Keratinocyte (primary cell): ENCODE measurements around the gene CLEC2D. TPM values are rescaled to one million over a fixed set of nuclear protein-coding genes. Genes with fewer than 3 reads are reported as not detected.
A peak's percentile ranks its signal among the peaks of the same experiment; 100 is the strongest.

Experiments used
- DNase-seq: peaks from one replicate; pipeline ENCODE4 v3.0.0-alpha.2; 2011; ENCODE audit warnings: low read depth, missing footprints, low spot score
- FAIRE-seq: peaks from 2 replicates; lab custom pipeline; 2011; peaks lifted over from hg19 to GRCh38; lab: Jason Lieb, UNC
- H2AFZ ChIP-seq: 2 replicates; pipeline ENCODE4 v1.6.0; 2012; ENCODE audit warnings: low read length, control low read depth, inconsistent platforms; ENCODE audit not compliant: control insufficient read depth
- H3K27ac ChIP-seq: 2 replicates; pipeline ENCODE4 v1.5.1; 2011; ENCODE audit warnings: low read length; ENCODE audit not compliant: control insufficient read depth, insufficient read depth
- H3K27me3 ChIP-seq: 3 replicates; pipeline ENCODE4 v1.6.0; 2011; ENCODE audit warnings: low read length; ENCODE audit not compliant: control insufficient read depth, insufficient read depth; ENCODE audit errors: extremely low read depth
- H3K36me3 ChIP-seq, 2 experiments: 2 replicates in 1 of 2; 3 replicates in 1 of 2; pipeline ENCODE4 v1.5.1; 2011; ENCODE audit warnings: low read length in 2 of 2, mild to moderate bottlenecking in 1 of 2; ENCODE audit not compliant: control insufficient read depth in 2 of 2, insufficient read depth in 2 of 2; ENCODE audit errors: extremely low read depth in 1 of 2
- H3K4me1 ChIP-seq: 3 replicates; pipeline ENCODE4 v1.5.1; 2011; ENCODE audit warnings: low read length; ENCODE audit not compliant: control insufficient read depth, insufficient read depth; ENCODE audit errors: extremely low read depth
- H3K4me2 ChIP-seq: 3 replicates; pipeline ENCODE4 v1.6.0; 2011; ENCODE audit warnings: low read depth, low read length; ENCODE audit not compliant: control insufficient read depth, insufficient read depth; ENCODE audit errors: extremely low read depth
- H3K4me3 ChIP-seq, 3 experiments: fragments of 200-600 bp in 1 of 3; sonication (generic) in 1 of 3; 2 replicates in 2 of 3; 3 replicates in 1 of 3; pipeline ENCODE4 v1.5.1; 2011 to 2016; ENCODE audit warnings: low read length in 3 of 3, mild to moderate bottlenecking in 3 of 3, control low read depth in 2 of 3, inconsistent platforms in 1 of 3, low read depth in 1 of 3, mixed read lengths in 1 of 3, mixed run types in 1 of 3, moderate library complexity in 1 of 3; ENCODE audit not compliant: control insufficient read depth in 2 of 3, insufficient read depth in 2 of 3; ENCODE audit errors: extremely low read depth in 1 of 3
- H3K79me2 ChIP-seq: 2 replicates; pipeline ENCODE4 v1.6.0; 2012; ENCODE audit warnings: low read length; ENCODE audit not compliant: control insufficient read depth, insufficient read depth
- H3K9ac ChIP-seq: 3 replicates; pipeline ENCODE4 v1.6.0; 2011; ENCODE audit warnings: low read length; ENCODE audit not compliant: control insufficient read depth, insufficient read depth; ENCODE audit errors: extremely low read depth
- H3K9me1 ChIP-seq: 3 replicates; pipeline ENCODE4 v1.6.0; 2011; ENCODE audit warnings: low read length; ENCODE audit not compliant: control insufficient read depth, insufficient read depth; ENCODE audit errors: extremely low read depth
- H3K9me3 ChIP-seq: 2 replicates; pipeline ENCODE4 v1.5.1; 2012; ENCODE audit warnings: low read depth, low read length; ENCODE audit not compliant: control insufficient read depth
- H4K20me1 ChIP-seq: 3 replicates; pipeline ENCODE4 v1.6.0; 2011; ENCODE audit warnings: low read length; ENCODE audit not compliant: control insufficient read depth, insufficient read depth; ENCODE audit errors: extremely low read depth
- CTCF ChIP-seq, 3 experiments: IDR thresholded peaks in 1 of 3; conservative IDR thresholded peaks in 1 of 3; optimal IDR thresholded peaks in 1 of 3; 2 replicates in 2 of 3; 3 replicates in 1 of 3; pipeline versions ENCODE3 to v1.5.1; 2011; ENCODE audit warnings: low read length in 3 of 3, mild to moderate bottlenecking in 3 of 3, moderate library complexity in 2 of 3, control low read depth in 1 of 3, inconsistent platforms in 1 of 3; ENCODE audit not compliant: insufficient read depth in 2 of 3; ENCODE audit errors: extremely low read depth in 1 of 3
- EZH2 ChIP-seq: IDR thresholded peaks from one replicate; pipeline ENCODE4 v1.6.1; 2012; ENCODE audit warnings: inconsistent platforms, mild to moderate bottlenecking, low read length, moderate library complexity
- dilution Hi-C: fragments of 300-500 bp; cut with MboI; formaldehyde crosslinking; loops from one replicate; pipeline ENCODE4 v1.7.0; 2020; ENCODE audit warnings: low sequenced_read_pairs; ENCODE audit not compliant: extremely low pct_ligation_motif_present
- polyA plus RNA-seq, 5 experiments: library from polyadenylated mRNA; depleted of rRNA in 3 of 5; stranded (reverse) in 3 of 5; stranded (forward) in 1 of 5; unstranded in 1 of 5; fragments of >200 nt; gene quantifications; 1 replicate in 1 of 5; 2 replicates in 3 of 5; 3 replicates in 1 of 5; pipeline versions ENCODE4 v1.2.1 to v1.2.3, GENCODE V29; 2011 to 2012; ENCODE audit warnings: missing spikeins in 2 of 5, low read depth in 1 of 5, low replicate concordance in 1 of 5

The CLEC2D gene
- polyA plus RNA-seq, 1 donor (not counting 4 experiments of a cell fraction or from before 2014, with no cell fraction given), result 2.3 TPM

- H3K9ac ChIP-seq, result no peak overlapping the region
- H3K4me1 ChIP-seq, result peaks cover 12% of the 10 kb centered on the region
- no peak overlapping the region for H3K27ac ChIP-seq
- TF ChIP-seq CTCF (optimal IDR thresholded peaks at IDR 0.05 in 1 of 3, IDR thresholded peaks at IDR 0.05 in 1 of 3, conservative IDR thresholded peaks at IDR 0.05 in 1 of 3; ENCODE audit: extremely low read depth in 1 of 3, insufficient read depth in 2 of 3, low read length in 3 of 3), result no peak
- TF ChIP-seq EZH2, result no peak
- no peak overlapping the region for H3K4me3 ChIP-seq
- H4K20me1 ChIP-seq, result no peaks in the 10 kb centered on the region
- no peaks in the 10 kb centered on the region for H3K27me3 ChIP-seq
- DNase-seq (no peak), FAIRE-seq (no peak)
- dilution Hi-C loops, result no loop called here
- no peak overlapping the region for H3K4me2 ChIP-seq
- no peaks in the 10 kb centered on the region for H3K36me3 ChIP-seq
- no peaks in the 10 kb centered on the region for H3K9me1 ChIP-seq
- no peak overlapping the region for H2AFZ ChIP-seq
- H3K9me3 ChIP-seq, result no peaks in the 10 kb centered on the region
- no peaks in the 10 kb centered on the region for H3K79me2 ChIP-seq
These were observed 54.5 kb downstream of the CLEC2D start for GRCh38 chr12:9724023-9724422.

DNA sequence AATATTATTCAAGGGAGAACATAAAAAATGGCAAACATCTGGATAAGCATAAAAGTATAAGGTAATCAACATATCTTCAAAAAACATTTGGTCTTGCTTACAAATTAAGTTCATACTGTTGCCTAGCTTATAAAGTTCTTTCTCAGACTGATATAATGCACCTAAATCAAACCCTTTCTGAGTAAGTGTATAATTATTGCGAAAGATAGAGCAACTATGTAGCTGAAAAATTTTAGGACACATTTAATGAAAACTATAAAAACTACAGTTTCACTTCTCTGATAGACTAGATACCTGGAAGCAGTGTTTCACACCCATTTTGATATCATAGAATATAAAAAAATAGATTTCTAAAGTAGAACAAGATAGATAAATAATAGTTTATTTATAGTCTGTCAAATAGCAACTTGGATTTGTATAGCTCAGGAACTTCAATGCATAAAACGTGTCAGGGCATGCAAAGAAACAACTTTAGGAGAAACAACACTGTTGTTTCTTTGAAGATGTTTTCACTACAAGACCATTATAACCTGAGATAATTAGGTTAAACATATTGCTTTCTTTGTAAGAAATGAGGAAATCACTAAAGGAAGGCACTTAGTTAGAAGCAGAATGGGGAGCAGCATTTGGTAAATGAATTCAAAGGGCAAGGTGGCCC, 55.8 kb downstream of the CLEC2D start:
- Histone ChIP-seq H3K4me2 (no peak overlapping the region), H3K79me2 (no peaks in the 10 kb centered on the region), H3K27me3 (no peaks in the 10 kb centered on the region), H3K36me3 (no peaks in the 10 kb centered on the region), H3K4me1 (peaks cover 12% of the 10 kb centered on the region), H4K20me1 (no peaks in the 10 kb centered on the region), H3K27ac (no peak overlapping the region), H3K4me3 (no peak overlapping the region), H3K9ac (no peak overlapping the region), H2AFZ (peak overlapping the region; percentile 41), H3K9me1 (no peaks in the 10 kb centered on the region), H3K9me3 (no peaks in the 10 kb centered on the region)
- no peak for TF ChIP-seq EZH2
- no peak for TF ChIP-seq CTCF (optimal IDR thresholded peaks at IDR 0.05 in 1 of 3, IDR thresholded peaks at IDR 0.05 in 1 of 3, conservative IDR thresholded peaks at IDR 0.05 in 1 of 3; ENCODE audit: extremely low read depth in 1 of 3, insufficient read depth in 2 of 3, low read length in 3 of 3)
- dilution Hi-C loops, result no loop called here
- FAIRE-seq (no peak), DNase-seq (no peak)
